ENCODE results near the gene MBP. TPM values are rescaled to one million over a fixed set of nuclear protein-coding genes. Genes with fewer than 3 reads are reported as not detected.

The MBP gene
- total and polyA plus RNA-seq, 2 of the 4 experiments (the other 2 are of a cell fraction) = 0.72 to 0.90 TPM

DNA sequence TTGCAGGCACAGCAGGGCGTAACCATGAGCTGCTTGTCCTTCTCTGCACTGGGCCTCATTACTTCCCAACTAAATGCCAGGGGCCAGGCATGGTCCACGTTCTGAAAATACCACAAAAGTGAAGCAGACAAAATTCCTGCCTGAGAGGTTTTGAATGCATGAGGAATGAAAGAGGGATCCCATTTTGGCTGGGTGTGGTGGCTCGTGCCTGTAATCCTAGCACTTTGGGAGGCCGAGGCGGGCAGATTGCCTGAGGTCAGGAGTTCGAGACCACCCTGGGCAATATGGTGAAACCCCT, 139.5 kb downstream of the MBP start:
- Histone ChIP-seq H3K4me3 (ENCODE audit: insufficient read depth, low read depth, low read length) (no peak overlapping the region), H3K23ac (ENCODE audit: low read depth, low read length) (no peak overlapping the region), H4K8ac (ENCODE audit: low read depth in 2 of 2, low read length in 2 of 2) (no peak overlapping the region), H4K20me1 (ENCODE audit: insufficient read depth, low read length) (no peaks in the 10 kb centered on the region), H4K91ac (ENCODE audit: insufficient read depth, low read depth, low read length) (no peak overlapping the region), H2BK20ac (ENCODE audit: low read depth, low read length) (no peak overlapping the region), H2AK9ac (replicated peaks; ENCODE audit: low read depth, low read length, poor library complexity) (no peak overlapping the region), H2AK5ac (ENCODE audit: low read depth, low read length) (no peak overlapping the region), H3K4ac (ENCODE audit: low read depth, low read length) (no peak overlapping the region), H3K4me1 (ENCODE audit: control insufficient read depth, insufficient read depth, low read length) (no peaks in the 10 kb centered on the region), H3K14ac (replicated peaks; ENCODE audit: low read depth, low read length) (no peak overlapping the region), H4K5ac (ENCODE audit: low read depth, low read length) (no peak overlapping the region), H2BK120ac (ENCODE audit: low read depth, low read length) (no peak overlapping the region), H3K27ac (ENCODE audit: insufficient read depth, low read length) (no peak overlapping the region), H2BK5ac (ENCODE audit: low read depth, low read length, poor library complexity, severe bottlenecking) (no peak overlapping the region), H3K9me3 (ENCODE audit: control insufficient read depth, insufficient read depth, low read length) (no peaks in the 10 kb centered on the region), H3K18ac (ENCODE audit: low read depth, low read length) (no peak overlapping the region), H3K4me2 (ENCODE audit: low read depth, low read length) (no peak overlapping the region), H3K9me1 (ENCODE audit: insufficient read depth, low read length) (no peaks in the 10 kb centered on the region), H2AFZ (replicated peaks; ENCODE audit: low read length, poor library complexity) (peak overlapping the region; percentile 48), H3K36me3 (ENCODE audit: control insufficient read depth, insufficient read depth, low read length) (no peaks in the 10 kb centered on the region), H3K27me3 (ENCODE audit: control insufficient read depth, insufficient read depth, low read length) (peaks cover 10% of the 10 kb centered on the region), H2BK15ac (ENCODE audit: low read depth, low read length) (no peak overlapping the region), H3K56ac (ENCODE audit: extremely low read depth, insufficient read depth, low read length) (no peak overlapping the region), H3K79me1 (ENCODE audit: low read depth in 1 of 2, low read length in 2 of 2) (no peaks in the 10 kb centered on the region), H3K9ac (ENCODE audit: low read depth, low read length) (no peak overlapping the region)
- no TSS peak for BruUV-seq (replicated peaks)
- in situ Hi-C loops (cut with MboI; ENCODE audit: low sequenced_read_pairs) = no loop called here
- ChIA-PET CTCF (no interaction called here), POLR2A (ENCODE audit: unreplicated experiment) (no interaction called here)
- ATAC-seq (ENCODE audit: low read depth) (no peak), DNase-seq (no peak)
- no peak for TF ChIP-seq SMC3 (IDR thresholded peaks at IDR 0.05; ENCODE audit: low read depth, low read length)
- TF ChIP-seq RFX5 (IDR thresholded peaks at IDR 0.05; ENCODE audit: low read depth, low read length) = no peak
- no peak for TF ChIP-seq MAFK (IDR thresholded peaks at IDR 0.05; ENCODE audit: low read depth, low read length)
- no peak for TF ChIP-seq RCOR1 (IDR thresholded peaks at IDR 0.05; ENCODE audit: insufficient replicate concordance, low read length)
- TF ChIP-seq CHD1 (IDR thresholded peaks at IDR 0.05; ENCODE audit: low read depth, low read length) = no peak
- TF ChIP-seq MXI1 (IDR thresholded peaks at IDR 0.05; ENCODE audit: borderline replicate concordance, low read depth, low read length) = no peak
- TF ChIP-seq FOS (IDR thresholded peaks at IDR 0.05; ENCODE audit: low read depth, low read length) = no peak
- TF ChIP-seq CEBPB (IDR thresholded peaks at IDR 0.05; ENCODE audit: low read depth, low read length) = no peak
- TF ChIP-seq, protein P1, sequence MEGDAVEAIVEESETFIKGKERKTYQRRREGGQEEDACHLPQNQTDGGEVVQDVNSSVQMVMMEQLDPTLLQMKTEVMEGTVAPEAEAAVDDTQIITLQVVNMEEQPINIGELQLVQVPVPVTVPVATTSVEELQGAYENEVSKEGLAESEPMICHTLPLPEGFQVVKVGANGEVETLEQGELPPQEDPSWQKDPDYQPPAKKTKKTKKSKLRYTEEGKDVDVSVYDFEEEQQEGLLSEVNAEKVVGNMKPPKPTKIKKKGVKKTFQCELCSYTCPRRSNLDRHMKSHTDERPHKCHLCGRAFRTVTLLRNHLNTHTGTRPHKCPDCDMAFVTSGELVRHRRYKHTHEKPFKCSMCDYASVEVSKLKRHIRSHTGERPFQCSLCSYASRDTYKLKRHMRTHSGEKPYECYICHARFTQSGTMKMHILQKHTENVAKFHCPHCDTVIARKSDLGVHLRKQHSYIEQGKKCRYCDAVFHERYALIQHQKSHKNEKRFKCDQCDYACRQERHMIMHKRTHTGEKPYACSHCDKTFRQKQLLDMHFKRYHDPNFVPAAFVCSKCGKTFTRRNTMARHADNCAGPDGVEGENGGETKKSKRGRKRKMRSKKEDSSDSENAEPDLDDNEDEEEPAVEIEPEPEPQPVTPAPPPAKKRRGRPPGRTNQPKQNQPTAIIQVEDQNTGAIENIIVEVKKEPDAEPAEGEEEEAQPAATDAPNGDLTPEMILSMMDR (conservative IDR thresholded peaks at IDR 0.05; ENCODE audit: low read depth, low read length) = no peak
- TF ChIP-seq, protein P2, sequence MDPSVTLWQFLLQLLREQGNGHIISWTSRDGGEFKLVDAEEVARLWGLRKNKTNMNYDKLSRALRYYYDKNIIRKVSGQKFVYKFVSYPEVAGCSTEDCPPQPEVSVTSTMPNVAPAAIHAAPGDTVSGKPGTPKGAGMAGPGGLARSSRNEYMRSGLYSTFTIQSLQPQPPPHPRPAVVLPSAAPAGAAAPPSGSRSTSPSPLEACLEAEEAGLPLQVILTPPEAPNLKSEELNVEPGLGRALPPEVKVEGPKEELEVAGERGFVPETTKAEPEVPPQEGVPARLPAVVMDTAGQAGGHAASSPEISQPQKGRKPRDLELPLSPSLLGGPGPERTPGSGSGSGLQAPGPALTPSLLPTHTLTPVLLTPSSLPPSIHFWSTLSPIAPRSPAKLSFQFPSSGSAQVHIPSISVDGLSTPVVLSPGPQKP (IDR thresholded peaks at IDR 0.05; ENCODE audit: borderline replicate concordance, low read depth, low read length) = no peak
- TF ChIP-seq BHLHE40 (IDR thresholded peaks at IDR 0.05; ENCODE audit: low read depth, low read length) = no peak
- TF ChIP-seq, protein P3, sequence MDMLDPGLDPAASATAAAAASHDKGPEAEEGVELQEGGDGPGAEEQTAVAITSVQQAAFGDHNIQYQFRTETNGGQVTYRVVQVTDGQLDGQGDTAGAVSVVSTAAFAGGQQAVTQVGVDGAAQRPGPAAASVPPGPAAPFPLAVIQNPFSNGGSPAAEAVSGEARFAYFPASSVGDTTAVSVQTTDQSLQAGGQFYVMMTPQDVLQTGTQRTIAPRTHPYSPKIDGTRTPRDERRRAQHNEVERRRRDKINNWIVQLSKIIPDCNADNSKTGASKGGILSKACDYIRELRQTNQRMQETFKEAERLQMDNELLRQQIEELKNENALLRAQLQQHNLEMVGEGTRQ (IDR thresholded peaks at IDR 0.05; ENCODE audit: low read depth, low read length) = no peak
- TF ChIP-seq NFE2L2 (IDR thresholded peaks at IDR 0.05; ENCODE audit: low read depth, low read length) = no peak
- no peak for TF ChIP-seq MAZ (IDR thresholded peaks at IDR 0.05; ENCODE audit: borderline replicate concordance, low read depth, low read length)
- no peak for TF ChIP-seq RAD21 (IDR thresholded peaks at IDR 0.05; ENCODE audit: low read length)
- TF ChIP-seq POLR2A (IDR thresholded peaks at IDR 0.05; ENCODE audit: low read depth, low read length) = no peak
- WGBS, 2 experiments (ENCODE audit: extremely low coverage in 2 of 2, insufficient read length in 1 of 2) = no CpG with 5 or more reads among the region's 6 CpGs
- dilution Hi-C loops (cut with HindIII; ENCODE audit: low sequenced_read_pairs, unreplicated experiment) = no loop called here
- intact Hi-C loops (cut with micrococcal nuclease) = no loop called here

Measured in IMR-90 (cell line).